WI38 (cell line): Measurements from ENCODE around the gene KCNN3.

ENCODE experiments used
- H3K4me3 ChIP-seq: 2 replicates; pipeline ENCODE4 v1.5.1; 2011; ENCODE audit warnings: low read depth, mild to moderate bottlenecking, control low read depth, low read length
- TF ChIP-seq, protein P1 (sequence below): IDR thresholded peaks from 2 replicates; pipeline ENCODE4 v1.5.1; 2012; ENCODE audit warnings: low read depth, mild to moderate bottlenecking, control low read depth, low read length

KCNN3 gene

DNA sequence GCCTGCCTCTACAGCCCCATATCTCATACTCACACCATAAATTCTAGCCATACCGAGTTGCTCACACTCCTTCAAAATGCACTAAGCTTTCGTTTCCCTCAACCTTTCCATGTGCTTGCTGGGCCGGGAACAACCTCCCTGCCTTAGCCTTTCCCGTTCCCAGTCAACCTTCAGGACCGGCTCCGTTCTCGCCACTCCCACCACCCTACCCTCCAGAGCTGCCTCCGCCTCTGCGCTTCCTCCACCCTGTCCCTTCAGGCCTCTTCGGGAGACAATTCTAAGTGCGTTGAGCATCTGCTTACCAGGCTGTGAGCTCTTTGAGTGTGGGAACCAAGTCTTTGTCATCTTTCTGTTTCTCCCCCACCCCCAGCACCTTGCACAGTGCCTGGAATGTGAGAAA lies 31.6 kb downstream of the KCNN3 start:
- no peak overlapping the region for H3K4me3 ChIP-seq
- TF ChIP-seq, protein P1, sequence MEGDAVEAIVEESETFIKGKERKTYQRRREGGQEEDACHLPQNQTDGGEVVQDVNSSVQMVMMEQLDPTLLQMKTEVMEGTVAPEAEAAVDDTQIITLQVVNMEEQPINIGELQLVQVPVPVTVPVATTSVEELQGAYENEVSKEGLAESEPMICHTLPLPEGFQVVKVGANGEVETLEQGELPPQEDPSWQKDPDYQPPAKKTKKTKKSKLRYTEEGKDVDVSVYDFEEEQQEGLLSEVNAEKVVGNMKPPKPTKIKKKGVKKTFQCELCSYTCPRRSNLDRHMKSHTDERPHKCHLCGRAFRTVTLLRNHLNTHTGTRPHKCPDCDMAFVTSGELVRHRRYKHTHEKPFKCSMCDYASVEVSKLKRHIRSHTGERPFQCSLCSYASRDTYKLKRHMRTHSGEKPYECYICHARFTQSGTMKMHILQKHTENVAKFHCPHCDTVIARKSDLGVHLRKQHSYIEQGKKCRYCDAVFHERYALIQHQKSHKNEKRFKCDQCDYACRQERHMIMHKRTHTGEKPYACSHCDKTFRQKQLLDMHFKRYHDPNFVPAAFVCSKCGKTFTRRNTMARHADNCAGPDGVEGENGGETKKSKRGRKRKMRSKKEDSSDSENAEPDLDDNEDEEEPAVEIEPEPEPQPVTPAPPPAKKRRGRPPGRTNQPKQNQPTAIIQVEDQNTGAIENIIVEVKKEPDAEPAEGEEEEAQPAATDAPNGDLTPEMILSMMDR: no peak

DNA sequence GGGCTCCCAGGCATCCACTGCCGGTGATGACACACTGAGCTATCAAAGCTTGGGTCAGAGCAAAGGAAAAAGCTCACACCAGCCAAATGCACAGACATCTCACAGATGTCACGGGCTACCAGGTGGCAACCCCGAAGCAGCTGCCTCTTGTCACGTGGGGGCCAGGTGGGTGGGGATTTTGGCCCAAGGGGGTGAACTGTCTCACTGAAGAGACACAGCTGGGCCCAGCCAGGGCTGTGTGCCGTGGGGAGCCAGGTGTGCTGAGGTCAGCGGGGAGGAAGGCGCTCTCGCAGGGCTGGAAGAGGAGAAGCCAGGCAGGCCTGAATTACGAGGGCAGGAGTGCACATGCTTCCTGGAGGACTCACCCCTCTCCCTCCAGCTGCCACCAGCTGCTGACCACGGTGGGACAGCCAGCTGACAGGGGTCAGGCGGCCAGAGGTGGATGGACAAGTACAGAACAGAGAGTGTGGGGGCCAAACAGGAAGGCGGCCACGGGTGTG lies 32.4 kb downstream of the KCNN3 start:
- no peak overlapping the region for H3K4me3 ChIP-seq
- TF ChIP-seq, protein P1: no peak

DNA sequence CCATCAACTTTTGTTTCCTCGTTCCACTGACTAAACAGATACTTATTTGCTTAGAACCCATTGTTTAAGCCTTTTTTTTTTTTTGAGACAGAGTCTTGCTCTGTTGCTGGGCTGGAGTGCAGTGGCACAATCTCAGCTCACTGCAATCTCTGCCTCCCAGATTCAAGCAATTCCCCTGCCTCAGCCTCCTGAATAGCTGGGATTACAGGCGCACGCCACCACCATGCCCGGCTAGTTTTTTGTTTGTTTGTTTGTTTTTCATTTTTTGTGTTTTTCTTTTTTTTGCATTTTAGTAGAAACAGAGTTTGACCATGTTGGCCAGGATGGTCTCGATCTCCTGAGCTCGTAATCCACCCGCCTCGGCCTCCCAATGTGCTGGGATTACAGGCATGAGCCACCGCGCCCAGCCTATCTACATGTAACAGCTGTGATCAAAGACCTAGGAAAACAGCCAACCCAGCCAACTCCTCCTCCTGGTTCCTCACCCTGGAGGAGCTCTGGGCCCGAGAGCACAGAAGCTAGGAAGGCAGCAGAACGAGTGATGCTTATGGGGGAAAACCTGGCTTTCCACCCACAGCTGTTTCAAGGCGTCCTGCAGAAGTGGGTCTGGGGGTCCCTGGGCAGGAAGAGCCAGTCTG lies 32.9 kb downstream of the KCNN3 start:
- TF ChIP-seq, protein P1: no peak

DNA sequence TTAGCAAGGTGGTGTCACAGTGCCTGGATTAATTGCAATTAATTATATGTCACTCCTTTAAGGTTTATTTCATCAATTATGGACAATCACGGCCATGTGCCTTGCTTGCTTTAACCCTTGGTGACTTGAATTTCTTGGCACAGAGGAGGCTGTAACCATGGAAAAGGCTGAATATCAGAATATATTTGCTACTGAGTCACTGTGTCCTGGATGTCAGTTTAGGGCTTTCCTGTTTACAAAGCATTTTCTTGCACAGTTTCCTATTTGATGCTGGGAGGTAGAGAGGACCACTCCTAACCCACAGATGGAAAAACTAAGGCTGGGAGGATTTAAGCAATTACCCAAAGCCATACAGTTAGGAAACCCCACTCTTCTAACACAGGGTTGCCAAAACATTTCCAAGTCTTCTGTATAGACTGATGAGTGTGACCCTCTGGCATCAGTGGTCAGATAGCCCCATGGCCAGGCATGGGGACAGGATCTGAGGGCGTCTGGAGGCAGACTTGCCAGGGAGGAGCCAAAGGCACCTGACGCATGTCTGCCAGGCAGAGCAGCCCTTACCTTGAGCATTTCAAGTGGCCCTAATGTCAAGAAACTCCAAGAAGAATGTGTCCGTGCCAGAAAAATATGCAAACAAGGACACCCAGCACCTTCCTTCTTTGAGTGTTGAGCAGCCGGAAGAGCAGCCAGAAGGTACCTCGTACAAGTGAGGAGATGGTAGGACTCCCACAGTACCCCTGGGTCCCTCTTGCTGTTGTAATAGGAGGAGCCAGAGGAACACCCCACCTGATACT lies 34.4 kb downstream of the KCNN3 start:
- TF ChIP-seq, protein P1: no peak
- no peak overlapping the region for H3K4me3 ChIP-seq

More for the DNA sequence above, 32.9 kb downstream of the KCNN3 start:
- H3K4me3 ChIP-seq: no peak overlapping the region

DNA sequence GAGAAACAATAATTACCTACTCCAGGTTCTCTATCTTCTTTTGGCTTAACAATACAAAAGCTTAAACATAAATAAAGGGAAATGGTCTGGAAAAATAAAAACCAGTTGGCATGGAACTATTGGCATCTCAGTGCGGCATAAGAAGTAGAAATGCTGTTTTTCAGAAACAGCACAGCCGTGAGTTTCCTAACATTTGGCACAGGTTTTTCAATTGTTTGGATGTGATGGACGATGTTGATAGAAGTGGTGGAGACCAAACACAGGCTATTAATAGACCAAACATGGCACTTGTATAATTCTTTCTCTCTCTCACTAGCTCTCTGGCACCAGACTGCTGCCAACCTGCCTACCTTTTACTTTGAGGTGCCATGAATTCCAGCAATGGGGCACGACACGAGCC lies 36.2 kb downstream of the KCNN3 start:
- H3K4me3 ChIP-seq: no peak overlapping the region

GRCh38 chr1:154833209-154833608 lies 36.9 kb downstream of the KCNN3 start:
- TF ChIP-seq, protein P1: no peak
- H3K4me3 ChIP-seq: no peak overlapping the region

More for the DNA sequence above, 36.2 kb downstream of the KCNN3 start:
- TF ChIP-seq, protein P1: no peak

DNA sequence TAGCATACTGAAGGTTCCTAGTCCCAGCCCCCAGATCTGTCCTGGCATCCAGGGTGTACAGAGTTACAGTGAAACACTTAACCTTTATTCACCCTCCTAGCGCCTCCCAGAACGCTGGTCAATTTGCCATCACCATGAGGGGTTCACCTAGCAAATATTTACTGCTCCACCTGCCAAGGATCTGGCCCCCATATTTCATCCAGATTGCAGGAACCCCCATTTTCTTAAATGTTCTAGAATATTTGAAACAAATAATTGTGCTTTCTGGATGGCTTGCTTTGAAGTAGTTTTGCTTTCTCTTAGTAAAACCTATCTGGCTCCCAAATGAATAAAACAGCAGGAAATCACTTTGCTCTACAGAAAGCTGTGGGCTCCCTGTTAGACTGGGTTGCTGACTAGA lies 37.7 kb downstream of the KCNN3 start:
- TF ChIP-seq, protein P1: no peak

More for the DNA sequence above, 37.7 kb downstream of the KCNN3 start:
- H3K4me3 ChIP-seq: no peak overlapping the region
